ENCODE data around the gene ARNT2.

- no peak for TF ChIP-seq POLR2AphosphoS5 (IDR thresholded peaks at IDR 0.05; ENCODE audit: low read depth, low read length)
- TF ChIP-seq POLR2A (IDR thresholded peaks at IDR 0.05; ENCODE audit: low read depth, low read length) = no peak
- no peak for TF ChIP-seq TAF1 (IDR thresholded peaks at IDR 0.05; ENCODE audit: low read depth, low read length)
These were observed 57.3 kb downstream of the ARNT2 start for GRCh38 chr15:80461356-80462095.
